Measurements from ENCODE around the gene DLK2.
A peak's percentile ranks its signal among the peaks of the same experiment; 100 is the strongest.

DNA sequence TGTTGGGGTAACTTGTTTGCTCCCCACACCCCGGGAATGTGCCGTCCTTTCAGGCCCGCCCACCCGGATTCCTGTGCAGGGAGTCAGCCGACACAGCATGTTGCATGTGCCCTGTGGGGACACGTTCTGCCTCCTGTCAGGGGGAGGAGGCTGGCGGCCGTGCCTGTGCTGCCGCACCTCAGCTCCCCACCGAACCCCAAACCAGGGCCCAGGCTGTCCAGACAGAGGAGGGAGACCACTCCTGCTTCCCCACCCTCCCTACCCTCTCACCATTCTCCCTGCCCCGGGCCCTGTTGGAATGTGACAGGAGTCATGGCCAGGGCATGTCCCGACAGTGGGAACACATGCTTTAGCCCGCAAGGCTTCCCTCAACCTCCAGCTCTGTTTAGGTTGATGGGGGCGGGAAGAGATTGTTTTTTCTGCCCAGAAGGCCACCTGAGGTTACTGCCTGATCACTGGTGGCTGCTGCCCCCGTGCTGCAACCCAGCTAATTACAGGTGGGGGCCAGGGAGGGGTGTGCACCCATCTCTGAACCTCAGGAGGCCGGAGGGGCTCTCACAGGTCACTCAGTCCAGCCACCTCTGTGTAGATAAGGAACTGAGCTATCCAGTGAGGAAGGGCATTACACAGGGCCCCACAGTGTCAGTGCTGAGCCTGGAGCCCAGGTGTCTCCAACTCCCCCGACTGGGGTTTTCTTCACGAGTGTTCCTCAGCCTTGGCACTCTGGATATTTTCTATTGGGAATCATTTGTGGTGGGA lies 41.2 kb upstream of the DLK2 start:
- TF ChIP-seq, protein P1, sequence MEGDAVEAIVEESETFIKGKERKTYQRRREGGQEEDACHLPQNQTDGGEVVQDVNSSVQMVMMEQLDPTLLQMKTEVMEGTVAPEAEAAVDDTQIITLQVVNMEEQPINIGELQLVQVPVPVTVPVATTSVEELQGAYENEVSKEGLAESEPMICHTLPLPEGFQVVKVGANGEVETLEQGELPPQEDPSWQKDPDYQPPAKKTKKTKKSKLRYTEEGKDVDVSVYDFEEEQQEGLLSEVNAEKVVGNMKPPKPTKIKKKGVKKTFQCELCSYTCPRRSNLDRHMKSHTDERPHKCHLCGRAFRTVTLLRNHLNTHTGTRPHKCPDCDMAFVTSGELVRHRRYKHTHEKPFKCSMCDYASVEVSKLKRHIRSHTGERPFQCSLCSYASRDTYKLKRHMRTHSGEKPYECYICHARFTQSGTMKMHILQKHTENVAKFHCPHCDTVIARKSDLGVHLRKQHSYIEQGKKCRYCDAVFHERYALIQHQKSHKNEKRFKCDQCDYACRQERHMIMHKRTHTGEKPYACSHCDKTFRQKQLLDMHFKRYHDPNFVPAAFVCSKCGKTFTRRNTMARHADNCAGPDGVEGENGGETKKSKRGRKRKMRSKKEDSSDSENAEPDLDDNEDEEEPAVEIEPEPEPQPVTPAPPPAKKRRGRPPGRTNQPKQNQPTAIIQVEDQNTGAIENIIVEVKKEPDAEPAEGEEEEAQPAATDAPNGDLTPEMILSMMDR (conservative IDR thresholded peaks at IDR 0.05), result peak; percentile 82
- no peak for TF ChIP-seq EZH2 (IDR thresholded peaks at IDR 0.05; ENCODE audit: low read depth)

Measured in PC-9 (cell line).